Neural cell (in vitro differentiated cells): ENCODE data around the gene SH3RF3. TPM values are rescaled to one million over a fixed set of nuclear protein-coding genes. Genes with fewer than 3 reads are reported as not detected.

Experiments
- H2AFZ ChIP-seq: fragments of 200-600, 300-800 bp; sonication (generic), shearing (Covaris generic); 2 replicates; pipeline ENCODE4 v1.6.0; 2014; ENCODE audit warnings: low read depth, mild to moderate bottlenecking, antibody characterized with exemption, low read length, moderate library complexity
- H3F3A ChIP-seq: fragments of 200-600 bp; shearing (Covaris generic); 2 replicates; pipeline ENCODE4 v1.6.1; 2016; ENCODE audit warnings: mild to moderate bottlenecking, moderate library complexity, mixed read lengths, antibody characterized with exemption, low read length; ENCODE audit not compliant: insufficient read depth, poor library complexity, severe bottlenecking
- H3K27ac ChIP-seq: fragments of 200-600, 300-800 bp; sonication (generic), shearing (Covaris generic); 2 replicates; pipeline ENCODE4 v1.5.1; 2014; ENCODE audit warnings: mild to moderate bottlenecking, low read length, moderate library complexity
- H3K27me3 ChIP-seq: fragments of 300-800, 200-600 bp; sonication (generic), shearing (Covaris generic); 2 replicates; pipeline ENCODE4 v1.6.0; 2014; ENCODE audit warnings: mild to moderate bottlenecking, low read depth, low read length, moderate library complexity; ENCODE audit not compliant: insufficient read depth
- H3K36me3 ChIP-seq: fragments of 300-800, 200-600 bp; sonication (generic), shearing (Covaris generic); 2 replicates; pipeline ENCODE4 v1.5.1; 2014; ENCODE audit warnings: mild to moderate bottlenecking, antibody characterized with exemption, low read length, moderate library complexity; ENCODE audit not compliant: insufficient read depth
- H3K4me2 ChIP-seq: fragments of 300-800, 200-600 bp; sonication (generic), shearing (Covaris generic); 2 replicates; pipeline ENCODE4 v1.6.0; 2014; ENCODE audit warnings: mild to moderate bottlenecking, low read length
- H3K4me3 ChIP-seq: fragments of 300-800, 200-600 bp; sonication (generic), shearing (Covaris generic); 2 replicates; pipeline ENCODE4 v1.5.1; 2014; ENCODE audit warnings: mild to moderate bottlenecking, low read length, moderate library complexity
- H3K79me2 ChIP-seq: fragments of 200-600 bp; shearing (Covaris generic); replicated peaks from 2 replicates; pipeline ENCODE4 v1.6.0; 2014; ENCODE audit warnings: mild to moderate bottlenecking, low read length, moderate library complexity; ENCODE audit not compliant: insufficient read depth
- H3K9ac ChIP-seq: fragments of 300-800, 200-600 bp; sonication (generic), shearing (Covaris generic); 2 replicates; pipeline ENCODE4 v1.6.1; 2016; ENCODE audit warnings: mild to moderate bottlenecking, low read length, mixed read lengths
- H3K9me2 ChIP-seq: fragments of 200-600 bp; shearing (Covaris generic); 2 replicates; pipeline ENCODE4 v1.6.1; 2016; ENCODE audit warnings: mild to moderate bottlenecking, low read length, mixed read lengths; ENCODE audit not compliant: insufficient read depth
- H3K9me3 ChIP-seq: fragments of 200-600, 300-800 bp; sonication (generic), shearing (Covaris generic); 2 replicates; pipeline ENCODE4 v1.6.1; 2016; ENCODE audit warnings: mild to moderate bottlenecking, mixed run types, low read length, moderate library complexity, mixed read lengths
- H4K20me1 ChIP-seq: fragments of 200-600 bp; shearing (Covaris generic); 2 replicates; pipeline ENCODE4 v1.6.1; 2016; ENCODE audit warnings: mild to moderate bottlenecking, mixed run types; ENCODE audit not compliant: insufficient read depth
- EP300 ChIP-seq: fragments of 450-650 bp; conservative IDR thresholded peaks from 2 replicates; pipeline ENCODE4 v1.6.1; 2014; ENCODE audit warnings: antibody characterized with exemption, mild to moderate bottlenecking, moderate library complexity; ENCODE audit not compliant: poor library complexity, severe bottlenecking
- EZH2 ChIP-seq: fragments of 200-600, 300-800 bp; shearing (Covaris generic), sonication (generic); IDR thresholded peaks from 2 replicates; pipeline ENCODE4 v1.6.1; 2014; ENCODE audit warnings: antibody characterized with exemption, low read length, borderline replicate concordance, mild to moderate bottlenecking; ENCODE audit not compliant: insufficient read depth, poor library complexity, severe bottlenecking
- MXI1 ChIP-seq: fragments of 450-650 bp; conservative IDR thresholded peaks from 2 replicates; pipeline ENCODE4 v1.6.1; 2014; ENCODE audit warnings: antibody characterized with exemption, mild to moderate bottlenecking; ENCODE audit not compliant: poor library complexity, severe bottlenecking
- POLR2AphosphoS5 ChIP-seq: IDR thresholded peaks from 2 replicates; pipeline ENCODE4 v1.6.1; 2012
- RAD21 ChIP-seq: fragments of 450-650 bp; conservative IDR thresholded peaks from 2 replicates; pipeline ENCODE4 v1.6.1; 2014; ENCODE audit warnings: antibody characterized with exemption, mild to moderate bottlenecking, moderate library complexity
- SMC3 ChIP-seq: fragments of 450-650 bp; conservative IDR thresholded peaks from 2 replicates; pipeline ENCODE4 v1.6.1; 2014; ENCODE audit warnings: antibody characterized with exemption, mild to moderate bottlenecking, moderate library complexity; ENCODE audit not compliant: poor library complexity
- TAF1 ChIP-seq: IDR thresholded peaks from 2 replicates; pipeline ENCODE4 v1.6.1; 2012; ENCODE audit warnings: low read depth
- polyA plus RNA-seq: library from polyadenylated mRNA; depleted of rRNA; stranded (reverse); fragments of >200 nt; gene quantifications from 2 replicates; pipeline ENCODE4 v1.2.3, GENCODE V29; 2014
- TF ChIP-seq, protein P1 (sequence below): fragments of 450-650 bp; IDR thresholded peaks from 2 replicates; pipeline ENCODE4 v1.5.1; 2014; ENCODE audit warnings: antibody characterized with exemption, mild to moderate bottlenecking, moderate library complexity; ENCODE audit not compliant: poor library complexity, severe bottlenecking
- TF ChIP-seq, protein P2 (sequence below): IDR thresholded peaks from 2 replicates; pipeline ENCODE4 v1.6.1; 2012; ENCODE audit warnings: borderline replicate concordance

The SH3RF3 gene
- polyA plus RNA-seq, 1 donor from 2014 or later: 0.53 TPM

DNA sequence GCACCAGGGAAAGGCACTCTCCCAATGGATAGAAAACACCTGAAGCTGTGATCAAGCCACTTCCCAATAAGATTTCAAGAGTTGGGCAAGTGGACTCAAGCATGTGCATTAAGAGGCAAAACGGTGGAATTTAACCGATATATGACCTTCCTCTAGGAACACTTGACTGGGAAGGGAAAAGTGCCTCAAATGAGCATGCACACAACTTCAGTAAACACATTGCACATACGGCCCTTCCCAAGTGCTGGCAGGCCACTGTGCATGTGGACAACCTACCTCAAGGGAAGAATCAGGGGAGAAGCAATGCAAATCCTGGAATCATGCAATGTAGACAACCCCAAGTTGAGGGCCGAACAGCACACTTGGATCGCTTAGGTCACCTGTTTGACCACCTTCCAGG is 23.9 kb upstream of the SH3RF3 start:
- Histone ChIP-seq H3K4me3 (no peak overlapping the region), H3K27me3 (no peaks in the 10 kb centered on the region), H3K9me2 (no peaks in the 10 kb centered on the region), H3F3A (no peaks in the 10 kb centered on the region), H3K79me2 (no peaks in the 10 kb centered on the region), H3K36me3 (no peaks in the 10 kb centered on the region), H3K4me2 (no peak overlapping the region), H4K20me1 (no peaks in the 10 kb centered on the region), H2AFZ (no peak overlapping the region), H3K27ac (no peak overlapping the region), H3K9me3 (no peaks in the 10 kb centered on the region), H3K9ac (no peak overlapping the region)
- TF ChIP-seq TAF1: no peak
- TF ChIP-seq MXI1: no peak
- TF ChIP-seq POLR2AphosphoS5: no peak
- TF ChIP-seq, protein P1, sequence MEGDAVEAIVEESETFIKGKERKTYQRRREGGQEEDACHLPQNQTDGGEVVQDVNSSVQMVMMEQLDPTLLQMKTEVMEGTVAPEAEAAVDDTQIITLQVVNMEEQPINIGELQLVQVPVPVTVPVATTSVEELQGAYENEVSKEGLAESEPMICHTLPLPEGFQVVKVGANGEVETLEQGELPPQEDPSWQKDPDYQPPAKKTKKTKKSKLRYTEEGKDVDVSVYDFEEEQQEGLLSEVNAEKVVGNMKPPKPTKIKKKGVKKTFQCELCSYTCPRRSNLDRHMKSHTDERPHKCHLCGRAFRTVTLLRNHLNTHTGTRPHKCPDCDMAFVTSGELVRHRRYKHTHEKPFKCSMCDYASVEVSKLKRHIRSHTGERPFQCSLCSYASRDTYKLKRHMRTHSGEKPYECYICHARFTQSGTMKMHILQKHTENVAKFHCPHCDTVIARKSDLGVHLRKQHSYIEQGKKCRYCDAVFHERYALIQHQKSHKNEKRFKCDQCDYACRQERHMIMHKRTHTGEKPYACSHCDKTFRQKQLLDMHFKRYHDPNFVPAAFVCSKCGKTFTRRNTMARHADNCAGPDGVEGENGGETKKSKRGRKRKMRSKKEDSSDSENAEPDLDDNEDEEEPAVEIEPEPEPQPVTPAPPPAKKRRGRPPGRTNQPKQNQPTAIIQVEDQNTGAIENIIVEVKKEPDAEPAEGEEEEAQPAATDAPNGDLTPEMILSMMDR: no peak
- TF ChIP-seq SMC3: no peak
- no peak for TF ChIP-seq RAD21
- no peak for TF ChIP-seq EZH2
- TF ChIP-seq, protein P2, sequence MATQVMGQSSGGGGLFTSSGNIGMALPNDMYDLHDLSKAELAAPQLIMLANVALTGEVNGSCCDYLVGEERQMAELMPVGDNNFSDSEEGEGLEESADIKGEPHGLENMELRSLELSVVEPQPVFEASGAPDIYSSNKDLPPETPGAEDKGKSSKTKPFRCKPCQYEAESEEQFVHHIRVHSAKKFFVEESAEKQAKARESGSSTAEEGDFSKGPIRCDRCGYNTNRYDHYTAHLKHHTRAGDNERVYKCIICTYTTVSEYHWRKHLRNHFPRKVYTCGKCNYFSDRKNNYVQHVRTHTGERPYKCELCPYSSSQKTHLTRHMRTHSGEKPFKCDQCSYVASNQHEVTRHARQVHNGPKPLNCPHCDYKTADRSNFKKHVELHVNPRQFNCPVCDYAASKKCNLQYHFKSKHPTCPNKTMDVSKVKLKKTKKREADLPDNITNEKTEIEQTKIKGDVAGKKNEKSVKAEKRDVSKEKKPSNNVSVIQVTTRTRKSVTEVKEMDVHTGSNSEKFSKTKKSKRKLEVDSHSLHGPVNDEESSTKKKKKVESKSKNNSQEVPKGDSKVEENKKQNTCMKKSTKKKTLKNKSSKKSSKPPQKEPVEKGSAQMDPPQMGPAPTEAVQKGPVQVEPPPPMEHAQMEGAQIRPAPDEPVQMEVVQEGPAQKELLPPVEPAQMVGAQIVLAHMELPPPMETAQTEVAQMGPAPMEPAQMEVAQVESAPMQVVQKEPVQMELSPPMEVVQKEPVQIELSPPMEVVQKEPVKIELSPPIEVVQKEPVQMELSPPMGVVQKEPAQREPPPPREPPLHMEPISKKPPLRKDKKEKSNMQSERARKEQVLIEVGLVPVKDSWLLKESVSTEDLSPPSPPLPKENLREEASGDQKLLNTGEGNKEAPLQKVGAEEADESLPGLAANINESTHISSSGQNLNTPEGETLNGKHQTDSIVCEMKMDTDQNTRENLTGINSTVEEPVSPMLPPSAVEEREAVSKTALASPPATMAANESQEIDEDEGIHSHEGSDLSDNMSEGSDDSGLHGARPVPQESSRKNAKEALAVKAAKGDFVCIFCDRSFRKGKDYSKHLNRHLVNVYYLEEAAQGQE: no peak
- no peak for TF ChIP-seq EP300

DNA sequence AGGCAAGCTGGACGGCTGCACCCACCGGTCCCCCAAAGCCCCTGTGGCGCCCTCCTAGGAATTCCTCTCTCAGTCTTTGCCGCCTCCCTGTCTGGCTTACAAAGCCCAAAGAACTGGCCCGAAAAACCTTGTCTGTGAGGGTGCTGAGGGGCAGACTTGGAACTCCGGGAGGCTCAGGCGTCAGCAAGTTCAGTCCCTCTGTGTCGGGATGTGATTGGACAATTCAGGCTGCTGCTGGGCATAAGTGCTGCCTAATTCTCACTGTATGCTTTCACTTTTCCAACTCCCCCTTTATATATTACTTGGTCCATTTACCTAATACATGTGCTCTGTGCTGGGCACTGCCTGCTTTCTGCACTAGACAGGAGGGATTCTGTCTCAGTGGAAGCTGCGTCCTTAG is 20.3 kb upstream of the SH3RF3 start:
- TF ChIP-seq, protein P2: no peak
- TF ChIP-seq EZH2: no peak
- TF ChIP-seq RAD21: no peak
- TF ChIP-seq MXI1: no peak
- no peak for TF ChIP-seq SMC3
- TF ChIP-seq, protein P1: no peak
- no peak for TF ChIP-seq POLR2AphosphoS5
- no peak for TF ChIP-seq EP300
- TF ChIP-seq TAF1: no peak
- H2AFZ ChIP-seq: no peak overlapping the region
- no peaks in the 10 kb centered on the region for H3K9me2 ChIP-seq

More for the DNA sequence above, 20.3 kb upstream of the SH3RF3 start:
- Histone ChIP-seq H4K20me1 (no peaks in the 10 kb centered on the region), H3K4me3 (no peak overlapping the region), H3F3A (no peaks in the 10 kb centered on the region), H3K4me2 (no peak overlapping the region), H3K9ac (no peak overlapping the region), H3K36me3 (no peaks in the 10 kb centered on the region), H3K79me2 (no peaks in the 10 kb centered on the region), H3K9me3 (no peaks in the 10 kb centered on the region), H3K27me3 (no peaks in the 10 kb centered on the region), H3K27ac (no peak overlapping the region)
